Activated gamma-delta T cell treated with Interleukin-2 at 50 U/mL for 16 hours (primary cell): ENCODE data around the gene MXRA8.

Experiments
- DNase-seq: peaks from one replicate; pipeline ENCODE4 v3.0.0-alpha.2; 2020

MXRA8 gene

DNA sequence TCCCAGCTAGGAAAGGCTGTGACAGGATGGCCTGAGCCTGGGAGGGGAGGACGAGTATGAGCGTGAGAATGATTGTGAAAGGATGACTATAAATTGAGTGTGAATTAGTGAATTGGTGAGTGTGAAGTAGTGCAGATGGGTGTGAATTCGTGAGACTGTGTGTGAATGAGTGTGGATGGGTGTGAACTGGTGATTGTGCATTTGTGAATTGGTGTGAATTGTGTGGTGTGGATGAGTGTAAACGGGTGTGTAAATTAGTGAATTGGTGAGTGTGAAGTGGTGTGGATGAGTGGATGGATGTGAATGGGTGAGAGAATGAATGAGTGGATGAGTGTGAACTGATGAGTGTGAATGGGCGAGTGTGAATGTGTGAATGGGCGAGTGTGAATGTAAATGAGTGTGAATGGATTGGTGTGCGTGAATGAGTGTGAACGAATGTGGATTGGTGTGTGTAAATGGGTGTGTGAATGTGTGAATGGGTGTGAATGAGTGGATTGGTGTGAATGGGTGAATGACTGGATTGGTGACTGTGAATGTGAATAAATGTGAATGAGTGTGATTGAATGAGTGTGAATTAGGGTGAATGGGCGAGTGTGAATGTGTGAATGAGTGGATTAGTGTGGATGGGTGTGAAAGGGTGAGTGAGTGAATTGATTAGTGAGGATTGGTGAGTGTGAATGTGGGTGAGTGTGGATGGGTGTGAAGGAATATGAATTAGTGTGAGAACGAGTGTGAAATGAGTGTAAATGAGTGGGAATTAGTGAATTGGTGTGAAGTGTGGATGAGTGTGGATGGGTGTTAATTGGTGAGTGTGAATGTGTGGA is 7.7 kb upstream of the MXRA8 start:
- no peak for DNase-seq

- DNase-seq = no peak
Measured at GRCh38 chr1:1364266-1364665, 5.9 kb upstream of the MXRA8 start.

DNA sequence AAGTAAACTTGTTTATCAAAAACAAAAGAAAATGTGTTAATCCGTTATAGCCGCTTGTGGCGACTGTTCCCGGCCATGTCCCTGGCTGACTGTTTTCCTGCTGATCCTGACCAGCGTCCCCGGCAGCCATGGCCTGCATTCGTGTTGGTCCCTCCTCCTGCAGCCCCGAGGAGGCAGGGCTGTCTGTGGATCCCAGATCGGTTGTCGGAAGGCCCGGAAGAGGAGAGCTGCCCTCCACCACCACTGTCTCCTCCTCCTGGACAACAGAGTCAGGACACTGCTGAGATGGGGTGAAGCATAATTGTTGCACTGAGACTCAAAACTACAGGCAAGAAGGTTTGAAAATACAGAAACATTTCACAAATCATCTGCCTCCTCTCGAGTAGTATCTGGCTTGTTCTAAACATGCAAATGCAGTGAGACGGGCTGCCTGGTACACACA is 3.6 kb upstream of the MXRA8 start:
- no peak for DNase-seq

- DNase-seq = no peak
Measured at GRCh38 chr1:1361233-1361981, 3.1 kb upstream of the MXRA8 start.

- DNase-seq = no peak
Measured at GRCh38 chr1:1360506-1361169, 2.3 kb upstream of the MXRA8 start.

- DNase-seq = no peak
Measured at GRCh38 chr1:1359664-1360468, 1.5 kb upstream of the MXRA8 start.

- no peak for DNase-seq
Measured at GRCh38 chr1:1359308-1359663, 931 bp upstream of the MXRA8 start.

DNA sequence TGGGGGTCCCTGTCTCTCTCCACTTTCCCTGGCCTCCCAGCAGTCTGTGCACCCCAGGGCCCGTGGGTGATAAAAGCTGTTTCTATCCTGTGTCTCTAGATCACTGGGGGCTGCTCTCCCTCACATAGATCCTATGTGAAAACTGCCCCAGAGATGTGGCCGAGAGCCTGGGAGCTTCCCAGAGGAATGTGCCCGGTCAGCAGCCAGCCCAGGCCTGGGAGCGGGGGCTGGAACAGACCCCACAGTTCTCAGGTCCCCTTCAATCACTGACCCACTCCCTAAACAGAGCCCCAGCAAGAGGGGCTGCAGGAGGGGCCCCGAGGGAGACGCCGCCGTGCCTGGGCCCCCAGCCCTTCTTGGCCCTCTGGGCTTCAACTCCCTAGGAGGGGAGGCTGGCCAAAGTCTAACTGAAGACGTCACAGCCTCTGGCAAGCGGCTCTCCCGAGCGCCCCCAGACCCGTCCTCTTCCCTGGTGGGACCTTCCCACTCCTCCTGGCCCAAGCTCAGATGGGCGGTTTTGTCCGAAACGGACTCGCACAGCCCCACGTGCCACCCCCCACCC is 403 bp downstream of the MXRA8 start:
- no peak for DNase-seq

DNA sequence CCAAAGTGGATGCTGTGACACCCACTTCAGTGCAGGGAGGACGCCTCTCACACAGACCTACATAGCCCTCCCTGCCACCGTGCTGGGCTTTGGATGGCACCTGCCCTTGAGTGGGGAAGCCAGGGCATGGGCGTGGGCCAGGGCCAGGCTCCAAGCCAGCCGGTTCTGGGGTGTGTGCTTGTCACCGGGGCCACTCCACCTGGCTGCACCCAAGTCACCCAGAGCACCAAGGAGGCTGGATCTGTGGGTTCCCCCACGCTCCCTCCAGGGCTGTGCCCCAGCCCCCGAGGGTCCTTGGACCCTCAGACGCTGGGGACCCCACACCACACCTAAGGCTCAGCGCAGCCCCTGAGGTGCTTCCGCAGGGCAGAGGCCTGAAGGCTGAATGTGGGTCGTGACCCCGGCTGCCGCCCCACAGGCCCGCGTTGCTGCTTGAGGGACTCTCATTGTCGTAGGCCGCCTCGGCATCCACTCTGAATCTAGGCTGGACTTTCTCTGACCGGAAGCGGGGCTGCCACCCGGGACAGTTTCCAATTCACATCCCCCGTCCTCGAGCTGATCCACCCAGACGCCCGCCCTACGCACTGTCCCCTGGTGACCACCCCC is 1.5 kb downstream of the MXRA8 start:
- DNase-seq = no peak

DNA sequence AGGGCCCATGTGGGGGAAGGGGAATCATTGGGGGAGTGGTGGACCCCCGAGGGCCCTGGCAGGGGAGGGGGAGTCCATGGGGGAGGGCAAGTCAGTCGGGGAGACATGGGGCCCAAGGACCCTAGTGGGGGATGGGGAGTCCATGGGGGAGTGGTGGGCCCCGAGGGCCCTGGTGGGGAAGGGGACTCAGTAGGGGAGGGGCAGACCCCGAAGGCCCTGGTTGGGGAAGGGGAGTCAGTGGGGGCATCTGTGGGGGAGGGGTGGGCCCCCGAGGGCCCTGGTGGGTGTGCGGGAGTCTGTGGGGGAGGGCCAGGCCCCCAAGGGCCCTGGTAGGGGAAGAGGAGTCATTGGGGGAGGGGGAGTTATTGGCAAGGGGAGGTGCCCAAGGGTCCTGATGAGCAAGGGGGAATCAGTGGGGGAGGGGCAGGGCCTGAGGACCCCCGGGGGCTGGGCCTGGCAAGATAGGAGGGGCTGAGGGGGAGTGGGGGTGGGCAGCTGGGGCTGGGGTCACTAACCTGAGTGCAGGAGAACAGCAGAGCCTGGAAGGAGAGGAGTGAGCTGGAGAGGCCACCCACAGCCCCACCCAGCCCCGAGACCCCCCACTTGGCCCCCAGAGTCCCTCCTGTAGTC is 2.1 kb downstream of the MXRA8 start:
- DNase-seq = no peak

- no peak for DNase-seq
Measured at GRCh38 chr1:1355416-1355815, 2.9 kb downstream of the MXRA8 start.

DNA sequence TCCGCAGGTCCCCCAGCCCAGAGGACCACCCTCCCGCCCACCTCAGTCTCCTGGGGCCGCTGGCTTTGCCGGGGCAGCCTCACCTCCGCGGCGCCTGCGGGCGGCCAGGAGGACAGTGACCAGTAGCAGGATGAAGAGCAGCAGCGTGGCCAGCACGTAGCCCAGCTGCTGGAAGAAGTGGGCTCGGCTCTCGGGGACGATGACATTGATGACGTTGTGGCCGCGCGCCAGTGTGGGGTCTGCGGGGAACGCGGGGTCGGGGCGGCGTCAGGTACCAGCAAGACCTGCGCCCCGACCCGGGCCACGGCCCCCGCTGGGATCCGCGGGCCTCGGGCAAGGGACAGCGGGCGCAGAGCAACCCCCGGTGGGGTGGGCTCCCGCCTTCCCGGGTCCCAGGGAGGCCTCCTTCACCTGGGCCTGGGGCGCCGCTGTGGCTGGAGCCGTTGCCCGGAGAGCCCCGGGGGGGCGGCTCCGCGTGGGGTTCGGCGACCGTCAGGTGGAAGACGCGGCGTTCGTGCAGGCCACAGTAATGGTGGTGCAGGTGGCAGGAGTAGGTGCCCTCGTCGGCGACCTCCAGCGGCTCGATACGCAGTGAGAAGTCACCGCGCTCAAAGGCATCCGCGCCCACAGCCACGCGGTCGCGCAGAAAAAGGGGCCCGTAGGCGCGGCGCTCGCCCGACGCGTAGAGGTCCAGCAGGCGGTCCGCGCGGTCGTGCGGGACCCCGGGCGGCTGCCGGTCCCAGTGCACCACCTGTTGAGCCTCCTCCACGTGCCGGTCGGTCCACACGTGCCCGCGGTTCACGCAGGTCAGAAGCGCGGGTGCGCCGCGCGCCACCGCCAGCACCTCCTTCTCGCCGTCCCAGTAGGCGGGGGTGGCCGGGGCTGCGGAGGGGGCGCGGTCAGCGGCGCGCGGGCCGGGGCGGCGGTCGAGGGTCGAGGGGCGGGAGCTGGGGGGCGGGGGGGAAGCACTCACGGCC is 3.8 kb downstream of the MXRA8 start:
- no peak for DNase-seq

DNA sequence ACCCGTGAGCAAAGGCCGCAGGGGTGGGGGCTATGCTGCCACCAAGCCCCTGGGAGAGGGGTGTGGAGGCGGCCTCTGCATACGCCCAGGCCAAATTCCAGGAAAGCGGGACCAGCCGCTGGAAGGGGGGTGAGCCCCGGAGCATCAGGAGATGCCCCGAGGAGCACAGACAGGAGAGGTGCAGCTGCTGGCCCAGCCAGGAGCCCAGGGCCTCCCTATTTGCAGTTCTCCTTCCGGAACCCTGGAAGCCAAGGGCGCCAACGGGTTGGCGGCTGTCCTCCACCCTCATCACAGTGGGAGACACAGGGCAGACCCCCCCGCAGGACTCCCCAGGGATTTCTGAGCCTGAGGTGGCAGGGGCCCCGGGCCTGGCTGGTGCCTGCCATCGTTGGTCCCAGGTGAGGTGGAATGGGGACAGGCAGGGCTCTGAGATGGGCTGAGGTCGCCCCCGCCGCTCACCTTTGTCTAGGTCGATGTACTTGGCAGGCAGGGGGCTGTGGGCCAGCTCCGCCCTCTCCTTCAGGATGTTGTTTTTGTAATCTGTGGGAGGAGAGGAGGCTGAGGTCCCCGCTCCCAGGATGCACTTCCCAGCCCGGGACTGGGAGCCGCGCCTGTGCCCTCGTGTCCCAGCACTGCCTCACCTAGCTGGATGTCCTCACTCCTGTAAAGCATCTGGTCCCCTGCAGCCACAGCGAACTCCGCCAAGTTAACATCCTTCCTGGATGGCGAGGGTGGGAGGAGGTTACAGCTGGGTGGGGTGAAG is 4.8 kb downstream of the MXRA8 start:
- no peak for DNase-seq

- no peak for DNase-seq
Measured at GRCh38 chr1:1352786-1353388, 5.5 kb downstream of the MXRA8 start.

DNA sequence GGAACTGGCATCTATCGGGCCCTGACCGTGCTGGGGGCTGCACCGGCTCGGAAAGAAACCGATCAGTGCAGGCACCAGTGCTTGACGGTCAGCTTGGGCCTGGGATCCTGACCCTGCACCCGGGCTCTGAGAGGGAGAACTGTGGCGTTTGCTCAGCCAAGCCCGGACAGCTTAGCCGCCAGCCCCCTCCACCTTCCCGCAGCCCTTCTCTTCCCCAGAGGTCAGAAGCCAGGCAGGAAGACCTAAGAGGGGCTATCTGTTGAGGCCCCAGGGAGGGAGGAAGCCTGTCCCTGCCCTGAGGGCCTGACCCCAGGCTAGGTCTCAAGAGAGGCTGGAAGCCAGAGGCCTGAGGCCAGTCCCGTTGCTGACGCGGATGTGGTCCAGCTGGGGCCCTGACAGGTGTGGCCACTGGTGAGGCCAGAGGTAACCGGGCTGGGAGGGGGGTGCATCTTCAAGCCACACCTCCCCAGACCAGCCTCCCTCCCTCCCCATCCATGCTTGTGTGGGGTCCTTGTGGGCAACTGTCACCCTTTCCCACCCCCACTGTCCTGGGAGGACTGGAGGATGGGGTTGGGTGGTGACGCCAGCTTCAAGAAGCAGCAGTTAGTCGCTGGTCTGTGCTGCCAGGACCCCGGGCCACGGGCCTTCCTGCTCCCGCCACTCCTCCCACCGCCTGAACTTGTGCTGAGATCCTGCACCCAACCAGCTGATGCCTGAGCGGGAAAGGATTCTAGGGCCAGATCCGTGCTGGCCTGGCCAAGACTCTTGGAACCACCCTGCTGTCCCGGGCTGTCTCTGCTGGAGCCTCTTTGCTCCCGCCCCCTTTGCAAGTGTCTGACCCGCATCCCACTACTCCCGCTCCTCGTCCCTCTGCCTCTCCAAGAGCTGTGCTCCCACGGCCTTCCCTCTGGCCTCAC is 6.6 kb downstream of the MXRA8 start:
- no peak for DNase-seq

GRCh38 chr1:1349256-1350012 is 8.9 kb downstream of the MXRA8 start, which contains the start of gene DVL1:
Gene DVL1 (minus strand): TSS chr1:1349418. CDS start chr1:1349065, 353 bp downstream.
- peak; percentile 72 for DNase-seq
